A549 (cell line): ENCODE results near the gene NUCKS1. TPM values are rescaled to one million over a fixed set of nuclear protein-coding genes. Genes with fewer than 3 reads are reported as not detected.

Experiments used
- ATAC-seq, 2 experiments: fragments of 200-7000 bp in 1 of 2; fragments of >200 bp in 1 of 2; cut with Nextera tagmentation in 1 of 2; cut with Tn5 transposase in 1 of 2; 3 replicates each; pipeline versions ENCODE4 v1.8.0 to v1.9.1; 2018 to 2020; ENCODE audit warnings: mild to moderate bottlenecking in 1 of 2, moderate library complexity in 1 of 2
- CTCF ChIA-PET: fragments of 300-600 bp; sonication (Branson Sonifier 250); formaldehyde crosslinking; extraction: SDS; loops from one replicate; lab custom pipeline; 2021; ENCODE audit warnings: antibody characterized with exemption, inconsistent platforms; lab: Yijun Ruan, JAX
- POLR2A ChIA-PET: fragments of 350-600 bp; formaldehyde crosslinking; extraction: SDS; loops from one replicate; lab custom pipeline; 2021; ENCODE audit warnings: antibody characterized with exemption, inconsistent platforms; lab: Yijun Ruan, JAX
- DNase-seq, 2 experiments: peaks; one replicate each; pipeline versions ENCODE4 v3.0.0 to v3.0.0-alpha.2; 2011 to 2016; ENCODE audit warnings: low read depth in 1 of 2, low spot score in 1 of 2
- FAIRE-seq: peaks from 2 replicates; lab custom pipeline; 2011; peaks lifted over from hg19 to GRCh38; lab: Jason Lieb, UNC
- H3K27ac ChIP-seq, 2 experiments: fragments of >200 bp; sonication (Bioruptor Twin); formaldehyde crosslinking; 3 replicates each; pipeline ENCODE4 v1.5.1; 2016 to 2017
- H3K4me1 ChIP-seq: fragments of >200 bp; sonication (Bioruptor Twin); formaldehyde crosslinking; 3 replicates; pipeline ENCODE4 v1.6.1; 2016
- H3K4me2 ChIP-seq: fragments of >200 bp; sonication (Bioruptor Twin); formaldehyde crosslinking; 3 replicates; pipeline ENCODE4 v1.6.1; 2016
- H3K4me3 ChIP-seq: fragments of >200 bp; sonication (Bioruptor Twin); formaldehyde crosslinking; 3 replicates; pipeline ENCODE4 v1.5.1; 2016
- H3K9me3 ChIP-seq: fragments of >200 bp; sonication (Bioruptor Twin); formaldehyde crosslinking; 3 replicates; pipeline ENCODE4 v1.6.1; 2016
- BCL3 ChIP-seq: fragments of >200 bp; sonication (Bioruptor Twin); formaldehyde crosslinking; IDR thresholded peaks from 3 replicates; pipeline ENCODE4 v1.6.1; 2016
- CHD4 ChIP-seq: fragments of 200-600 bp; sonication (generic); IDR thresholded peaks from 2 replicates; pipeline ENCODE4 v1.6.1; 2016; ENCODE audit warnings: antibody characterized with exemption, mild to moderate bottlenecking, borderline replicate concordance
- E2F6 ChIP-seq: IDR thresholded peaks from 2 replicates; pipeline ENCODE4 v1.6.1; 2012; ENCODE audit warnings: low read depth, borderline replicate concordance
- EHF ChIP-seq: fragments of 250-450 bp; sonication (Bioruptor Pico); IDR thresholded peaks from 2 replicates; pipeline ENCODE4 v1.5.0; 2020; ENCODE audit warnings: mild to moderate bottlenecking
- GATA3 ChIP-seq: IDR thresholded peaks from 2 replicates; pipeline ENCODE4 v1.6.1; 2012; ENCODE audit warnings: borderline replicate concordance
- MAFK ChIP-seq: fragments of 450-650 bp; IDR thresholded peaks from 2 replicates; pipeline ENCODE4 v1.6.1; 2014; ENCODE audit not compliant: partially characterized antibody
- MYC ChIP-seq: IDR thresholded peaks from 2 replicates; pipeline ENCODE4 v1.6.1; 2012; ENCODE audit warnings: mild to moderate bottlenecking, inconsistent platforms, low read length, improper control_type of control experiment, borderline replicate concordance
- NPAS2 ChIP-seq: fragments of 250-450 bp; sonication (Bioruptor Pico); IDR thresholded peaks from 2 replicates; pipeline ENCODE4 v1.8.0; 2022; ENCODE audit warnings: mild to moderate bottlenecking, moderate library complexity, borderline replicate concordance
- RCOR1 ChIP-seq: fragments of 150-350 bp; IDR thresholded peaks from 2 replicates; pipeline ENCODE4 v1.6.1; 2014; ENCODE audit warnings: antibody characterized with exemption, low read length, low read depth
- RFX5 ChIP-seq: fragments of 450-650 bp; IDR thresholded peaks from 2 replicates; pipeline ENCODE4 v1.7.1; 2014; ENCODE audit warnings: antibody characterized with exemption, mild to moderate bottlenecking, moderate library complexity
- RNF2 ChIP-seq: fragments of 200-600 bp; sonication (generic); IDR thresholded peaks from 2 replicates; pipeline ENCODE4 v1.6.1; 2016; ENCODE audit warnings: low read depth, mild to moderate bottlenecking, antibody characterized with exemption, moderate library complexity, borderline replicate concordance
- SMC3 ChIP-seq: fragments of >200 bp; sonication (Bioruptor Twin); formaldehyde crosslinking; IDR thresholded peaks from 3 replicates; pipeline ENCODE4 v1.6.1; 2018; ENCODE audit warnings: inconsistent platforms
- SREBF2 ChIP-seq: fragments of 450-650 bp; IDR thresholded peaks from 2 replicates; pipeline ENCODE4 v1.6.1; 2014; ENCODE audit warnings: mild to moderate bottlenecking, moderate library complexity
- ZSCAN20 ChIP-seq: fragments of 250-450 bp; sonication (Bioruptor Pico); IDR thresholded peaks from 2 replicates; pipeline ENCODE4 v1.8.0; 2022; ENCODE audit warnings: mild to moderate bottlenecking, moderate library complexity
- WGBS: methylation state at CpG from one replicate; pipeline ENCODE4 v1.1.6; 2017; ENCODE audit errors: missing lambda C conversion rate; 5-methylcytosine and 5-hydroxymethylcytosine counted together
- polyA plus RNA-seq, 4 experiments: library from polyadenylated mRNA; depleted of rRNA in 3 of 4; stranded (reverse); fragments of >200 nt; fragmentation: RNase III in 1 of 4; extraction: RNeasy Plus Mini Kit Qiagen cat#74134 plus additional on column Dnase treatment in 1 of 4; gene quantifications; 2 replicates in 3 of 4; 3 replicates in 1 of 4; pipeline ENCODE4 v1.2.3, GENCODE V29; 2011 to 2017
- TF ChIP-seq, protein P1 (sequence below): IDR thresholded peaks from 2 replicates; pipeline ENCODE4 v1.6.1; 2012
- TF ChIP-seq, protein P2 (sequence below): fragments of 250-450 bp; sonication (Bioruptor Pico); IDR thresholded peaks from 2 replicates; pipeline ENCODE4 v1.5.0; 2020; ENCODE audit warnings: low read depth, mild to moderate bottlenecking, moderate library complexity

The NUCKS1 gene
- polyA plus RNA-seq, 2 of the 4 experiments (the other 2 are of a cell fraction): 141 to 190 TPM

DNA sequence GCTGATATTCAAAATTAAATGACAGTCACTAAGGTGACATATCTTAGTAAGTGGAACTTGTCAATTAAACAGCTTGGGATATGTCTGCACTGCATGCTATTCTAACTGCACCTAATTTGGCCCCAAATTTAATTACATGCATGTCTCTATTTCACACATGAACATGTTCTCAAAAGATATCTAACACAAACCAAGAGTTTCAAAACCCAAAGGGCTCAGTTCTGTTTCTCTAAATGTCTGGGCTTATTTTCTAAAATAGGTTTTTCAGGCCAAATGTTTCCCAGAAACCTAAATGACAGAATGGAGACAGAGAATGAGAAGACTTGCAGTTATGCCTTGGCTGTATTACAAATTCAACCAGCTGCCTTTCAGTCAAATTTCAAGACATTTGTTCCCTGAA lies 14.0 kb upstream of the NUCKS1 start:
- no peak for DNase-seq
- Histone ChIP-seq H3K4me2 (no peak overlapping the region), H3K9me3 (no peaks in the 10 kb centered on the region), H3K4me3 (no peak overlapping the region), H3K4me1 (peaks cover 5% of the 10 kb centered on the region; the same call in 1 of the 3 replicates), H3K27ac (no peak overlapping the region)
- ATAC-seq: no peak
- no peak for FAIRE-seq
- TF ChIP-seq RCOR1 (no peak), E2F6 (no peak)
- POLR2A ChIA-PET: no interaction called here
- CTCF ChIA-PET: interaction anchor here (0.6 to 1.1 kb wide), 5 partner anchors 12 to 1257 kb away, joined by 3 to 5 read pairs (median 3); no protein-coding TSS in a partner anchor

GRCh38 chr1:205760606-205761005 lies 10.6 kb upstream of the NUCKS1 start:
- H3K9me3 ChIP-seq: no peaks in the 10 kb centered on the region
- H3K27ac ChIP-seq: no peak overlapping the region
- ATAC-seq: no peak
- DNase-seq: no peak
- WGBS: 77% methylated on average over 3 of the region's 3 CpGs
- ChIA-PET POLR2A (no interaction called here), CTCF (interaction anchor here (2.0 to 2.6 kb wide), 2 partner anchors 31 to 217 kb away, joined by 7 to 10 read pairs; no protein-coding TSS in a partner anchor)
- no peaks in the 10 kb centered on the region; the same call in 2 of the 3 replicates for H3K4me1 ChIP-seq
- no peak for FAIRE-seq
- no peak overlapping the region for H3K4me3 ChIP-seq
- TF ChIP-seq SMC3: no peak
- H3K4me2 ChIP-seq: no peak overlapping the region

GRCh38 chr1:205756552-205756951 lies 6.6 kb upstream of the NUCKS1 start:
- CTCF ChIA-PET: interaction anchor here (2.0 to 2.2 kb wide), 2 partner anchors 35 to 46 kb away, joined by 6 to 7 read pairs; no protein-coding TSS in a partner anchor

DNA sequence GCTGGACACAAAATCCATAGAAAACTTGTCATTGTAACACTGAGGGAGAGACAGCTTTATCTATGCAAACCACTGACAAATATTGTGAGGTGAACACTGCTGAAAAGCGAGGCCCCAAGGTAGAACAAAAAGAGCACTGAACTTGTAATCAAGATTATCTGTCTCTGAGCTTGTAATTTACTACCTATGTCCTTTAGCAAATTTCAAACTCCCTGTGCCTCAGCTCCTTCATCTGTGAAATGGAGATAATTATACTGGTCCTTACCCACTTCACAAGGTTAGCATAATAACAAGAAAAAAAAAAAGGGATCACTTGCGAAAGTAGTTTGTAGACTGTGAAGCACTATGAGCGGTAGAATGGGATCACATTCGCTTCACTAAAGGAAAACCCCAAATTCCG lies 4.9 kb upstream of the NUCKS1 start:
- H3K4me3 ChIP-seq: no peak overlapping the region
- no peak for TF ChIP-seq RFX5
- TF ChIP-seq, protein P1, sequence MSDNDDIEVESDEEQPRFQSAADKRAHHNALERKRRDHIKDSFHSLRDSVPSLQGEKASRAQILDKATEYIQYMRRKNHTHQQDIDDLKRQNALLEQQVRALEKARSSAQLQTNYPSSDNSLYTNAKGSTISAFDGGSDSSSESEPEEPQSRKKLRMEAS: no peak
- TF ChIP-seq ZSCAN20 (CRISPR knock-in tag): no peak
- TF ChIP-seq SREBF2: no peak
- TF ChIP-seq E2F6: no peak
- no peak for TF ChIP-seq GATA3
- DNase-seq (no peak), FAIRE-seq (no peak), ATAC-seq (no peak)
- ChIA-PET CTCF (interaction anchor here (0.6 to 2.2 kb wide), 5 partner anchors 22 to 230 kb away, joined by 3 to 7 read pairs (median 3); no protein-coding TSS in a partner anchor), POLR2A (no interaction called here)
- no peak overlapping the region for H3K4me2 ChIP-seq
- 73% methylated on average over 5 of the region's 5 CpGs for WGBS
- no peaks in the 10 kb centered on the region for H3K9me3 ChIP-seq
- no peak overlapping the region for H3K27ac ChIP-seq
- H3K4me1 ChIP-seq: no peaks in the 10 kb centered on the region

More at GRCh38 chr1:205756552-205756951, 6.6 kb upstream of the NUCKS1 start:
- no peak for FAIRE-seq
- Histone ChIP-seq H3K4me1 (no peaks in the 10 kb centered on the region), H3K4me2 (no peak overlapping the region), H3K27ac (no peak overlapping the region), H3K4me3 (no peak overlapping the region), H3K9me3 (no peaks in the 10 kb centered on the region)
- POLR2A ChIA-PET: no interaction called here
- ATAC-seq: no peak
- TF ChIP-seq EHF (CRISPR knock-in tag) (no peak), NPAS2 (no peak), MAFK (no peak), MYC (no peak), RNF2 (no peak), CHD4 (no peak), BCL3 (no peak)
- TF ChIP-seq, protein P2, sequence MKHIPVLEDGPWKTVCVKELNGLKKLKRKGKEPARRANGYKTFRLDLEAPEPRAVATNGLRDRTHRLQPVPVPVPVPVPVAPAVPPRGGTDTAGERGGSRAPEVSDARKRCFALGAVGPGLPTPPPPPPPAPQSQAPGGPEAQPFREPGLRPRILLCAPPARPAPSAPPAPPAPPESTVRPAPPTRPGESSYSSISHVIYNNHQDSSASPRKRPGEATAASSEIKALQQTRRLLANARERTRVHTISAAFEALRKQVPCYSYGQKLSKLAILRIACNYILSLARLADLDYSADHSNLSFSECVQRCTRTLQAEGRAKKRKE: no peak
- 80% methylated on average over 3 of the region's 3 CpGs for WGBS
- no peak for DNase-seq
